Duodenal mucosa (tissue), 2 donors: Measurements from ENCODE around the gene HIPK2.

Experiments
- H3K27ac ChIP-seq: one replicate; pipeline ENCODE4 v1.7.0; 2013; ENCODE audit warnings: low read depth, low read length
- H3K27me3 ChIP-seq, 2 donors: one replicate each; pipeline ENCODE4 v1.7.0; 2013; ENCODE audit warnings: low read length in 2 of 2, control low read depth in 1 of 2; ENCODE audit not compliant: insufficient read depth in 2 of 2, control insufficient read depth in 1 of 2
- H3K36me3 ChIP-seq, 2 donors: one replicate each; pipeline ENCODE4 v1.7.0; 2013; ENCODE audit warnings: low read length in 2 of 2, control low read depth in 1 of 2; ENCODE audit not compliant: insufficient read depth in 2 of 2, control insufficient read depth in 1 of 2
- H3K4me1 ChIP-seq, 2 donors: one replicate each; pipeline ENCODE4 v1.7.0; 2013; ENCODE audit warnings: low read length in 2 of 2, control low read depth in 1 of 2; ENCODE audit not compliant: insufficient read depth in 2 of 2, control insufficient read depth in 1 of 2
- H3K4me3 ChIP-seq, 2 donors: one replicate each; pipeline ENCODE4 v1.7.0; 2013; ENCODE audit warnings: low read length in 2 of 2, low read depth in 1 of 2
- H3K9ac ChIP-seq, 2 donors: one replicate each; pipeline ENCODE4 v1.7.0; 2013; ENCODE audit warnings: low read length in 2 of 2, low read depth in 1 of 2
- H3K9me3 ChIP-seq, 2 donors: one replicate each; pipeline ENCODE4 v1.7.0; 2013; ENCODE audit warnings: low read length in 2 of 2, control low read depth in 1 of 2; ENCODE audit not compliant: control insufficient read depth in 1 of 2

The HIPK2 gene

GRCh38 chr7:139813151-139813550 lies 35.4 kb upstream of the HIPK2 start:
- Histone ChIP-seq H3K27me3 (no peaks in the 10 kb centered on the region), H3K4me1 (peaks cover 12 to 16% of the 10 kb centered on the region in 2 donors), H3K9me3 (no peaks in the 10 kb centered on the region)

GRCh38 chr7:139811066-139811465 lies 33.3 kb upstream of the HIPK2 start:
- no peaks in the 10 kb centered on the region for H3K9me3 ChIP-seq
- no peaks in the 10 kb centered on the region for H3K36me3 ChIP-seq
- no peak overlapping the region for H3K4me3 ChIP-seq
- H3K4me1 ChIP-seq: peaks cover 0 to 8% of the 10 kb centered on the region in 2 donors
- no peak overlapping the region for H3K9ac ChIP-seq
- no peak overlapping the region for H3K27ac ChIP-seq
- no peaks in the 10 kb centered on the region for H3K27me3 ChIP-seq

More at GRCh38 chr7:139813151-139813550, 35.4 kb upstream of the HIPK2 start:
- H3K4me3 ChIP-seq: no peak overlapping the region
- no peaks in the 10 kb centered on the region for H3K36me3 ChIP-seq
- H3K27ac ChIP-seq: no peak overlapping the region
- H3K9ac ChIP-seq: no peak overlapping the region

GRCh38 chr7:139808846-139809442 lies 31.1 kb upstream of the HIPK2 start:
- no peaks in the 10 kb centered on the region for H3K9me3 ChIP-seq
- H3K9ac ChIP-seq: no peak overlapping the region
- H3K27ac ChIP-seq: no peak overlapping the region
- H3K4me3 ChIP-seq: no peak overlapping the region
- H3K27me3 ChIP-seq: no peaks in the 10 kb centered on the region
- no peaks in the 10 kb centered on the region for H3K36me3 ChIP-seq
- H3K4me1 ChIP-seq: peaks cover 0 to 8% of the 10 kb centered on the region in 2 donors

GRCh38 chr7:139808427-139808826 lies 30.6 kb upstream of the HIPK2 start:
- Histone ChIP-seq H3K4me1 (peaks cover 0 to 8% of the 10 kb centered on the region in 2 donors), H3K9me3 (no peaks in the 10 kb centered on the region), H3K27me3 (no peaks in the 10 kb centered on the region), H3K4me3 (no peak overlapping the region), H3K36me3 (no peaks in the 10 kb centered on the region), H3K9ac (no peak overlapping the region), H3K27ac (no peak overlapping the region)

- Histone ChIP-seq H3K4me1 (peaks cover 0 to 8% of the 10 kb centered on the region in 2 donors), H3K27me3 (no peaks in the 10 kb centered on the region), H3K9me3 (no peaks in the 10 kb centered on the region), H3K9ac (no peak overlapping the region), H3K4me3 (no peak overlapping the region), H3K36me3 (no peaks in the 10 kb centered on the region), H3K27ac (no peak overlapping the region)
Observed at GRCh38 chr7:139807009-139807408, 29.2 kb upstream of the HIPK2 start.

- Histone ChIP-seq H3K9me3 (no peaks in the 10 kb centered on the region), H3K4me1 (peaks cover 4% of the 10 kb centered on the region in 2 donors), H3K27ac (no peak overlapping the region), H3K4me3 (no peak overlapping the region), H3K27me3 (no peaks in the 10 kb centered on the region), H3K36me3 (no peaks in the 10 kb centered on the region), H3K9ac (no peak overlapping the region)
Observed at GRCh38 chr7:139804571-139804970, 26.8 kb upstream of the HIPK2 start.

- Histone ChIP-seq H3K27ac (no peak overlapping the region), H3K4me3 (no peak overlapping the region), H3K36me3 (no peaks in the 10 kb centered on the region), H3K27me3 (no peaks in the 10 kb centered on the region), H3K4me1 (peaks cover 4 to 7% of the 10 kb centered on the region in 2 donors), H3K9ac (no peak overlapping the region), H3K9me3 (no peaks in the 10 kb centered on the region)
Observed at GRCh38 chr7:139799586-139799985, 21.8 kb upstream of the HIPK2 start.

- Histone ChIP-seq H3K9me3 (no peaks in the 10 kb centered on the region), H3K27me3 (no peaks in the 10 kb centered on the region), H3K9ac (no peak overlapping the region), H3K36me3 (no peaks in the 10 kb centered on the region), H3K4me1 (peaks cover 4 to 7% of the 10 kb centered on the region in 2 donors), H3K4me3 (no peak overlapping the region), H3K27ac (no peak overlapping the region)
Observed at GRCh38 chr7:139798892-139799291, 21.1 kb upstream of the HIPK2 start.

GRCh38 chr7:139798221-139798620 lies 20.4 kb upstream of the HIPK2 start:
- Histone ChIP-seq H3K27ac (no peak overlapping the region), H3K4me3 (peak overlapping the region in 1 of 2 donors; percentile 17), H3K36me3 (no peaks in the 10 kb centered on the region), H3K9ac (no peak overlapping the region), H3K4me1 (peaks cover 4 to 7% of the 10 kb centered on the region in 2 donors), H3K27me3 (no peaks in the 10 kb centered on the region), H3K9me3 (no peaks in the 10 kb centered on the region)

GRCh38 chr7:139797607-139798006 lies 19.8 kb upstream of the HIPK2 start:
- H3K9me3 ChIP-seq: no peaks in the 10 kb centered on the region
- H3K9ac ChIP-seq: no peak overlapping the region
- H3K4me1 ChIP-seq: peaks cover 4 to 7% of the 10 kb centered on the region in 2 donors
- H3K4me3 ChIP-seq: no peak overlapping the region
- H3K36me3 ChIP-seq: no peaks in the 10 kb centered on the region
- H3K27me3 ChIP-seq: no peaks in the 10 kb centered on the region
- no peak overlapping the region for H3K27ac ChIP-seq
